ENCODE measurements around the gene KCNJ6.

- TF ChIP-seq CTCF (IDR thresholded peaks at IDR 0.05) (no peak), POLR2A (IDR thresholded peaks at IDR 0.05) (no peak)
Measured at GRCh38 chr21:37903396-37903795, 12.9 kb downstream of the KCNJ6 start.
